Fibroblast of skin of right quadriceps (primary cell): ENCODE measurements around the gene KRT74.

Experiments used
- DNase-seq: peaks from one replicate; pipeline ENCODE4 v3.0.0-alpha.2; 2013

KRT74 gene

DNA sequence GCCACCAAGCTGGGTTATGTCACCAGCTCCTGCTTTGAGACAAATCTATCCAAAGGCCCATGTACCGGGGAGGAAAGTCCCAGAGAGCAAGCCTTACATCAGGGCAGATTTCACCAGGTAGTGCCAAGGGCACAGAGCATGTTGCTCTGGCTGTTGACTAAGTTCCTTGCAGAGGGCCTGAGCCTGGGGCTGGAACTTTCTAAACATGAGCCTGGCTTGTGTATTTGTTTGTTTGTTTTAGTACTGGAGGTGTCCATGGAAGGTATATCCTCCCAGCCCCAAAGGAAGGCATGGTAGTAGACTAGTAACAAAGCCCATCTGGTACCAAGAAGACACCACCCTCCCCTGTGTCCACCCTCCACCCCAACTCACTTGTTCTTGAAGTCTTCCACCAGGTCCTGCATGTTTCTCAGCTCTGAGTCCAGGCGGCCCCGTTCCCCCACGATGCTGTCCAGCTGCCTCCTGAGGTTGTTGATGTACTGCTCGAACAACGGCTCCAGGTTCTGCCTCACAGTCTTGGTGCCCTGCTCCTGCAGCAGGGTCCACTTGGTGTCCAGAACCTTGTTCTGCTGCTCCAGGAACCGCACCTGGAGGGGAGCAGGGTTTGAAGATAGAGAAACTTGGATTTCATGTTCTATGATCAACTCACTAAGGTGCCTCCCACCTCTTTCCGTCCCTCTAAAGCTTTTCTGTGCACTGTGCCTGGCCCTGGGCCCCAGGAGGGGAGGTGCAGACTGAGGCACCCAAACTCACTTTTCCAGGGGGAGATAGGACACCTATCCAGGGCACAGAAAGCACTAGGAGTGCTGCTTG lies 54.9 kb downstream of the KRT74 start:
- DNase-seq = no peak

DNA sequence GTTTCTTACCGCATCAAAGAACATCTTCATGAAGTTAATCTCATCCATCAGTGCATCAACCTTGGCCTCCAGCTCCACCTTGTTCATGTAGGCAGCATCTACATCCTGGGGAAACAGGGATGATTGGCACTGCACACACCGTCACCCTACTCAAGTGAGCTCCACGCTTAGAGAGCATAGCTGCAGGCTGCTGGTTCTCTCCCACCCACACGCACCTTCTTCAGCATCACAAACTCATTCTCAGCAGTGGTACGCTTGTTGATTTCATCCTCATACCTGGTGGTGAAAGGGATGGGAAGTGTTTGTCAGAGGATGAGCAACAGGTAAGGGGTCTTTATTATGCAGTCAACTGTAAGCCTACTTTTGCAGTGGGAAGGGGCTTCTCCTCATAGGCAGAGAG lies 55.8 kb downstream of the KRT74 start:
- no peak for DNase-seq

- DNase-seq = no peak
Observed at GRCh38 chr12:52517005-52517835, 56.4 kb downstream of the KRT74 start.

- no peak for DNase-seq
Observed at GRCh38 chr12:52515927-52516831, 57.5 kb downstream of the KRT74 start.
